Non-pigmented ciliary epithelial cell (primary cell): ENCODE measurements around the gene HSD17B14.
A peak's percentile ranks its signal among the peaks of the same experiment; 100 is the strongest.
"Not testable (repeated sequence)": the region's sequence is repeated elsewhere in the genome, so short reads cannot be mapped to it uniquely, and the experiment has no call there.

ENCODE experiments used
- DNase-seq: peaks from one replicate; pipeline ENCODE4 v3.0.0-alpha.2; 2010; ENCODE audit warnings: low read depth

Gene HSD17B14

DNA sequence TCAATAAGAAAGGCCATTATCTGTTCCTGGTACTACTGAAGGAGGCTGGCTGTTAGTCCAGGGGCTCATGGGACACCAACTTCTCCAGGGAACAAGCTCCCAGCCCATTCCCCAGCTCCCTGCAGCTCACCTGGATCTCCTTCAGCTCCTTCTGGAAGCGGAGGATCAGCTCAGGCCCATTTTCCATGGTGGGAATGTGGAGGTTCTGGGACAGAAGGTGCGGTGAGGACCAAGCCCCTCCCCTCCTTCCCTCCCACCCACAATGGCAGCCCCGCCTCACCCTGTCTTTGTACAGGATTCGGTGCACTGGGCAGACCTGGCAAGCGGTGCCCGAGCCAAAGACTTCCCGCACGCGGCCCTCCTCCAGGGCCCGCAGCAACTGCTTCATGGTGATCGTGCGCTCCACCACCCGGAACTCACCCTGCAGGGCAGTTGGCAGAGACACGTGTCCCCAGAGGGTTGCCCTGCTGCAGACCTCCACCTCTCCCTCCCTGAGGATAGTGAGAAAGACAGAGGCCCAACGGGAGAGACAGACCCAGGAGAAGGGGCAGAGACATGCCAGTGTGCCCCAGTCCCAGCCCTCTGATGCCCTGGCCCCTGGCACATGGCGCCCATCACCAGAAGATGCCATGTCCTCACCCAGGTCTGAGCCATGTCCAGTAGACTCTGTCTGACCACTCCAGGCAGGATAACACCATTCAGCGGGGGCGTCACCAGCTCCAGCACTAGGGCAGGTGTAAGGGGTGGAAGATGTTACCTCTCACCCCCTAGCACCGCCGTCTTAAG, 39.8 kb downstream of the HSD17B14 start:
- DNase-seq, result no peak

DNA sequence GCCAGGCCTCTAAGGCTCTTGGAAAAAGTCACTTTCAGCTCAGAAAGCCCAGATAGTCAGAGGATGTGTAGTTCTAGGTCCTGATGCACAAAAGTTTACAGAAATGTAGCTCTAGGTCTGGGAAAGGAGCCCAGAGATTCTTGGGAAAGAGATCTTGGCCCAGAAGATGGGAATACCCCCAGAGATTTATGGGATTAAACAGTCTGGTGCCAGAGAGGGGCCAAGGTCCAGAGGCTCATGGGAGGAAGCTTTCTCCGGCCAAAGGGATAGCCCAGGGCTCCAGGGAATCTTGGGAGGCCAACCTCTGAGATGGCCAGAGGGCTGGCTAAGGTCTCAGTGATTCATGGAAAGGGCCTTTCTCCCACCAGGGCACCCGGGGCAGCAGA, 40.6 kb downstream of the HSD17B14 start:
- DNase-seq, result no peak

DNA sequence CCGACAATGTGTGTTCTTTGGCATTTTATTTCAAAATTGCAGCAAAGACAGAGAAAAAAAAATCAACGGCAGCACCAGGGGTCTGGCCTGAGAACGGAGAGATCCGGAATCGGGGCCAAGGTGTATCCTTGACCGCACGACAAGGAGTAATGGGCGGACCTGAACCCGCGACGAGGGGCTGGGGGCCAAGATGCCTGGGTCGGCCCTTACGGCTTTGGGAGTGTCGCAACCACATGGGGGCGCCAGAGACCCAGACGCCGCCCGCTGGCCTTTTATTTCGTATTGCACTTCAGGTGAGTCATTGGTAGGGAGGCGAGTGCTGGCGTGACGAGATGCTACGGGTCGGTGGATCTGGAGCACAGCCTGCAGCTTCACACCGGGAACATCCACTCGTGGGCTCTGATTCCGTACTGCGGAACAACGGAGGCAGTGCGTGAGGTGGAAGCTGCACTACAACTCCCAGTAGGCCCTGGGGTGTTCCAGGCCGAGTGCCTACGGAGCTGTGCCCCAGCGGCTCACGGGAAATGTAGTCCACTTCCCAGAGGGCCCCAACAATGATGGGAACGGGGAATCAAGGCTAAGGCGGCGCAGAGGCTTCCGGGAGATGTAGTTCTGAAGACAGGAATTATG, 41.1 kb downstream of the HSD17B14 start:
- DNase-seq, result peak; percentile 81

- no peak for DNase-seq
Measured at GRCh38 chr19:48794291-48794690, 42.0 kb downstream of the HSD17B14 start.

DNA sequence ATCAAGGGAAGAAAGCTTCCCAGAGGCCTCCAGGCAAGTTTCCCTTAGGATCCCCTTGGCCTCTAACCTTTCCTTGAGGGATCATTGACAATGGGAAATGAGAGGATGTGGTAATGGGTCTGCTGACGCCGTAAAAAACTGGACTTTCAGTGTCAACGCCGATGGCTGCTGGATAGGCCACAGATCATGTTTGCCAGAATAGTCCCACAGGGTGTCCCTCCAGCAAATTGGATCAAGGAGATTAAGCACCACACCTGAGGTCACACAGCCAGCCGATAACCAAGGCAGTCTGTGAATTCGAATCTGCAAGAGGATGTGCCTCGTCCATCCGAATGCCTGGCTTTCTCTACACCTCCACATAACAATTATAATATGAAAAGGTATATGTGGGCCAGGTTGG, 43.0 kb downstream of the HSD17B14 start:
- DNase-seq, result no peak

- not testable (repeated sequence) for DNase-seq
Measured at GRCh38 chr19:48787331-48787730, 49.0 kb downstream of the HSD17B14 start.

- DNase-seq, result not testable (repeated sequence)
Measured at GRCh38 chr19:48786422-48786821, 49.9 kb downstream of the HSD17B14 start.

DNA sequence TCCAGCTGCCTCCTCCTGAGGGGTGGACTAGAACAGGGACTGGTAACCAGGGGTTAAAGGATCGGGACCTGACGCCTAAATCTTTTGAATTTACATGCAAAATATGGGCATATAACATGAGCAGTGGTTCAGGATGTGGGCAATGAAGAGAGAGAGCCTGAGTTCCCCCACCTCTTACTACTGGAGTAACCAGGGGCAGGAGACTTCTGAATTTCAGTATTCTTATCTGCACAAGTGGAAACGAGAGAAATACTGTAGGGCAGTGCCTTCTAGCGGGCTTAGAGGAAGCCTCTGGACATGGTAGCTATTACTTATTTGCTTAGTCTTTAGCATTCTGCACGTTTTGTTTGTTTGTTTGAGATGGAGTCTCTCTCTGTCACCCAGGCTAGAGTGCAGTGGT, 51.8 kb downstream of the HSD17B14 start:
- DNase-seq, result no peak

- no peak for DNase-seq
Measured at GRCh38 chr19:48780631-48781391, 55.5 kb downstream of the HSD17B14 start.

DNA sequence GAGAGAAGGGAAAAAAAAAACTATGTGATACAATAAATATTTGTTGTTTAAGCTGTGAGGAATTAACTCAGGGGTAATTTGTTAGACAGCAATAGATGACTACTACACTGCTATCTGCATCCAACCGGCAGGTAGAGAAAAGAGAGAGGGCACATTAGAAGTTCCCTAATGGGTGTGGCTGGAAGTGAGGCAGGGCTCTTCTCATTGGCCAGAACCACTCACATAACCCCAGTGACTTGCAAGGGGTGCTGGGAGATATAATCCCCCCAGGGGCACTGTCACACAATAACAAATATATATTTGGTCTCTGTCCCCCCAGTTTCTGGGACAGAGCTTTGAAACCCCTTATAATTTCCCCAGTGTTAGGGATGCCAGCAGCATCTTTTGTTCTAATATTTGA, 56.7 kb downstream of the HSD17B14 start:
- DNase-seq, result no peak

GRCh38 chr19:48777720-48778119, 58.6 kb downstream of the HSD17B14 start:
- DNase-seq, result no peak

DNA sequence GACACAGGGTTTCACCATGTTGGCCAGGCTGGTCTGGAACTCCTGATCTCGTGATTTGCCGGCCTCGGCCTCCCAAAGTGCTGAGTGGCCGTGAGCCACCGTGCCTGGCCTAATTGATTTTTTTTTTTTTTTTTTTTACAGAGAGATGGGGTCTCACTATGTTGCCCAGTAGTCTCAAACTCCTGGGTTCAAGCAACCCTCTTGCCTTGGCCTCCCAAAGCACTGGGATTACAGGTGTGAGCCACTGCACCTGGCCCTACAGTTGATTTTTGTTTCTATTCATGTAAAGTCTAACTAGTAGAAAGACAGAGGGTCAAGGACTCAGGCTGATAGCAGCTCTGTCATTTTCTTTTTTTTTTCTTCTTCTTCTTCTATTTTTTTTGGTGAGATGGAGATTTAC, 59.2 kb downstream of the HSD17B14 start:
- DNase-seq, result no peak

- DNase-seq, result no peak
Measured at GRCh38 chr19:48772503-48772953, 63.8 kb downstream of the HSD17B14 start.

GRCh38 chr19:48770734-48771472, 65.4 kb downstream of the HSD17B14 start:
- no peak for DNase-seq

DNA sequence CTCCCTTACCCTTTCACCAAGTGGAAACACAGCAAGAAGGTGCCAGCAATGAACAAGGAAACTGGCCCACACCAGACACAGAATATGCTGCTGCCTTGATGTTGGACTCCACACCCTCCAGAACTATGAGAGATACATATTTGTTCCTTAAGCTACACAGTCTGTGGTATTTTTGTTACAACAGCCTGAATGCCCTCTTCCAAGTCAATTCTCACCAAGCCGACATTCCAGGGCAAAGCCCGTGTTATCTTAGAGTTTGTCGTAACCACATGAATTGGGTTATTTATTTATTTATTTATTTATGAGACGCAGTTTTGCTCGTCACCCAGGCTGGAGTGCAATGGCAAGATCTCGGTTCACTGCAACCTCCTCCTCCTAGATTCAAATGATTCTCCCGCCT, 66.0 kb downstream of the HSD17B14 start:
- peak; percentile 63 for DNase-seq

GRCh38 chr19:48768994-48769713, 67.1 kb downstream of the HSD17B14 start:
- DNase-seq, result no peak

DNA sequence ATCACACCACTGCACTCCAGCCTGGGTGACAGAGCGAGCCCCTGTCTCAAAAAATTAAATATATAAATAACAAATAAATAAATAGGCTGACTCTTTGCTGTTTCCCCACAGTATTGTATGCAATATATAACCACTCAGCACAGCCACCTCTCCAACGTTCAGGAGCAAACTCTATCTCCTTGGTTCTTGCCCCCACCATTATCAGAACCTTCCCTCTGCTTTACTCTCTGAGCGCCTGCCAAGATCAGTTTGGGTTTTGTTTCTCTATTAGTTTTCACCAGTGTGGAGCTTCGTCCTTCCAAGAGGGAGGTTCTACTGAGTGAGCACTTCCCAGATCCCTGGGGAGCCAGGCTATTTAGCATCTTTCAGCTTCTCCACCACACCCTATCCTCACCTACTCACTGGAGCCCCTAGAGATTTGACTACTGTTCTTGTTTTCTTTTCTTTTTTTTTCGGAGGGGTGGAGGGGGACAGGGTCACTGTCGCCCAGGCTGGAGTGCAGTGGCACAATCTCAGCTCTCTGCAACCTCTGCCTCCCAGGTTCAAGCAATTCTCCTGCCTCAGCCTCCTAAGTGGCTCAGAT, 68.0 kb downstream of the HSD17B14 start:
- not testable (repeated sequence) for DNase-seq

DNA sequence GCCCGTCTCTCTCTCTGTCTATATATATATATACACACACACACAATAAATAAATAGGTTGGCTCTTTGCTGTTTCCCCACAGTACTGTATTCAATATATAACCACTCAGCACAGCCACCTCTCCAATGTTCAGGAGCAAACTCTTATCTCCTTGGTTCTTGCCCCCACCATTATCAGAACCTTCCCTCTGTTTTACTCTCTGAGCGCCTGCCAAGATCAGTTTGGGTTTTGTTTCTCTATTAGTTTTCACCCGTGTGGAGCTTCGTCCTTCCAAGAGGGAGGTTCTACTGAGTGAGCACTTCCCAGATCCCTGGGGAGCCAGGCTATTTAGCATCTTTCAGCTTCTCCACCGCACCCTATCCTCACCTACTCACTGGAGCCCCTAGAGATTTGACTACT, 70.5 kb downstream of the HSD17B14 start:
- not testable (repeated sequence) for DNase-seq
